ENCODE results near the gene ADGRG6. TPM values are rescaled to one million over a fixed set of nuclear protein-coding genes. Genes with fewer than 3 reads are reported as not detected.
"Not testable (repeated sequence)": the region's sequence is repeated elsewhere in the genome, so short reads cannot be mapped to it uniquely, and the experiment has no call there.

The ADGRG6 gene
- total and polyA plus RNA-seq, 2 donors: 10.2 to 13.6 TPM

GRCh38 chr6:142343938-142344337 is 42.1 kb downstream of the ADGRG6 start:
- WGBS: 94% methylated on average over 1 of the region's 1 CpG
- Histone ChIP-seq H3K4me1 (ENCODE audit: control insufficient read depth in 2 of 2, insufficient read depth in 2 of 2, low read length in 2 of 2) (no peaks in the 10 kb centered on the region), H3K27me3 (ENCODE audit: control insufficient read depth in 2 of 2, insufficient read depth in 1 of 2, low read length in 1 of 2) (no peaks in the 10 kb centered on the region), H3K36me3 (ENCODE audit: control insufficient read depth in 2 of 2, insufficient read depth in 2 of 2, low read length in 1 of 2) (no peaks in the 10 kb centered on the region), H3K9me3 (ENCODE audit: control insufficient read depth in 2 of 2, insufficient read depth in 1 of 2, low read length in 1 of 2) (no peaks in the 10 kb centered on the region), H3K4me3 (ENCODE audit: low read length in 2 of 2) (no peak overlapping the region), H3K27ac (ENCODE audit: low read depth in 1 of 2, low read length in 1 of 2) (no peak overlapping the region)
- DNase-seq (ENCODE audit: low read depth in 6 of 9, low spot score in 9 of 9): no peak

DNA sequence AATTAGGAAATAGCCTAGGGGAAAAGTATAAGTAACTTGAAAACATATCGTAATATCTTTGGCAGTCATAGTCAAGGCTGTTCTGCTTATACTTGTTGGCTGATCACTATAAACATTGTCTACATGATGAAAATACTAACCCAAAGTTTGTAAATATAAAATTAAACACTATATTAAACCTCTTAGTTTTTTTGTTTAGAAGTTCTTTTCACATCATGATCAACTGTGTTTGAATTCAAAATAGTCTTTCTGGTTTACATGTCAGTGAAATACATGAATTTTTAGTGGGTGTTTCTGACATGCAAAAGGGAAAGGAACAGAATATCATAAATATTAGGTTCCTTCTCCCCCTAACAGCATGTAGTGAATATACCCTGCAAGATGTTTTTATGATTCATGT is 43.5 kb downstream of the ADGRG6 start:
- 99% methylated on average over 1 of the region's 1 CpG for WGBS
- DNase-seq (ENCODE audit: low read depth in 6 of 9, low spot score in 9 of 9): no peak

DNA sequence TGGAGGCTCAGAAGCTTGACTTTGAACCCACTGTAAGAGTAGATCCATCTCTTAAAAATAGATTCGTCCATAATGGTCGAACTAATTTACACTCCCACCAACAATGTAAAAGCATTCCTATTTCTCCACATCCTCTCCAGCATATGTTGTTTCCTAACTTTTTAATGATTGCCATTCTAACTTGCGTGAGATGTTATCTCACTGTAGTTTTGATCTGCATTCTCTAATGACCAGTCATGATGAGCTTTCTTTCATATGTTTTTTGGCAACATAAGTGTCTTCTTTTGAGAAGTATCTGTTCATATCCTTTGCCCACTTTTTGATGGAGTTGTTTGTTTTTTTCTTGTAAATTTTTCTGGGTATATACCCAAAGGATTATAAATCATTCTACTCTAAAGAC is 44.4 kb downstream of the ADGRG6 start:
- not testable (repeated sequence) for H3K27me3 ChIP-seq (ENCODE audit: control insufficient read depth in 2 of 2, insufficient read depth in 1 of 2, low read length in 1 of 2); H3K9me3 ChIP-seq (ENCODE audit: control insufficient read depth in 2 of 2, insufficient read depth in 1 of 2, low read length in 1 of 2); H3K36me3 ChIP-seq (ENCODE audit: control insufficient read depth in 2 of 2, insufficient read depth in 2 of 2, low read length in 1 of 2); H3K4me3 ChIP-seq (ENCODE audit: low read length in 2 of 2); H3K4me1 ChIP-seq (ENCODE audit: control insufficient read depth in 2 of 2, insufficient read depth in 2 of 2, low read length in 2 of 2); H3K27ac ChIP-seq (ENCODE audit: low read depth in 1 of 2, low read length in 1 of 2); DNase-seq (ENCODE audit: low read depth in 6 of 9, low spot score in 9 of 9)
- WGBS: 85% methylated on average over 3 of the region's 3 CpGs

More for the DNA sequence above, 43.5 kb downstream of the ADGRG6 start:
- no peak overlapping the region for H3K27ac ChIP-seq (ENCODE audit: low read depth in 1 of 2, low read length in 1 of 2)
- H3K4me1 ChIP-seq (ENCODE audit: control insufficient read depth in 2 of 2, insufficient read depth in 2 of 2, low read length in 2 of 2): no peaks in the 10 kb centered on the region
- H3K36me3 ChIP-seq (ENCODE audit: control insufficient read depth in 2 of 2, insufficient read depth in 2 of 2, low read length in 1 of 2): no peaks in the 10 kb centered on the region
- no peaks in the 10 kb centered on the region for H3K9me3 ChIP-seq (ENCODE audit: control insufficient read depth in 2 of 2, insufficient read depth in 1 of 2, low read length in 1 of 2)
- H3K4me3 ChIP-seq (ENCODE audit: low read length in 2 of 2): no peak overlapping the region
- H3K27me3 ChIP-seq (ENCODE audit: control insufficient read depth in 2 of 2, insufficient read depth in 1 of 2, low read length in 1 of 2): no peaks in the 10 kb centered on the region

DNA sequence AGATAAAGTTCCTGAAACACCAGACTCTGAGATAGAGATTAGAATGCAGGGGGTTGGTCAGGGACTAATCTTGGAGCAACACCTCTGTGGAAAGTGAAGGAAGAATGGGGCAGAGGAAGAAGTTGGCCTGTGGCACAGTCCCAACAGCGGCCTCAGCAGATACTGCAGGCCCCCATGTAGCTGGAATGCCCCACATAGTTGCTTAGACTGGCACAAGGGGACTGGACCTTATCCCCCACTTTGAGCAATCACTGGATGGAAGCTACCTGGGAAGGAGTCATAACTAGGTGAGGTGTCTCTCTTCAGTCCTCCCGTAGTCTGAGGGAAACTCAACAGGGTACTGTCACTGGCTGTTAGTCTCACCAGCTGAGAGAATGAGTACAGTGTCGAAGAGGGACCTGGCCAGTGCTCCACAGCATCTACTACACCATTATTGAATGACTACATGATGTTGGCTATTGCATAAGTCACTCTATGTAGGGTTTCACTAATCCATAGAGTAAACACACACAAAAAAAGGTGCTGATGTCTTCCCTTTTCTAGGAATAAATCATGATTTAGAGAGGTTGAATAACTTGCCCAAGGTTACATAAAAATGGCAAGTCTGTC is 47.5 kb downstream of the ADGRG6 start:
- Histone ChIP-seq H3K27ac (ENCODE audit: low read depth in 1 of 2, low read length in 1 of 2) (no peak overlapping the region), H3K27me3 (ENCODE audit: control insufficient read depth in 2 of 2, insufficient read depth in 1 of 2, low read length in 1 of 2) (no peaks in the 10 kb centered on the region), H3K36me3 (ENCODE audit: control insufficient read depth in 2 of 2, insufficient read depth in 2 of 2, low read length in 1 of 2) (no peaks in the 10 kb centered on the region), H3K9me3 (ENCODE audit: control insufficient read depth in 2 of 2, insufficient read depth in 1 of 2, low read length in 1 of 2) (peaks cover 0 to 3% of the 10 kb centered on the region in 2 donors), H3K4me1 (ENCODE audit: control insufficient read depth in 2 of 2, insufficient read depth in 2 of 2, low read length in 2 of 2) (no peaks in the 10 kb centered on the region), H3K4me3 (ENCODE audit: low read length in 2 of 2) (no peak overlapping the region)
- 96% methylated on average over 3 of the region's 3 CpGs for WGBS
- no peak for DNase-seq (ENCODE audit: low read depth in 6 of 9, low spot score in 9 of 9)

DNA sequence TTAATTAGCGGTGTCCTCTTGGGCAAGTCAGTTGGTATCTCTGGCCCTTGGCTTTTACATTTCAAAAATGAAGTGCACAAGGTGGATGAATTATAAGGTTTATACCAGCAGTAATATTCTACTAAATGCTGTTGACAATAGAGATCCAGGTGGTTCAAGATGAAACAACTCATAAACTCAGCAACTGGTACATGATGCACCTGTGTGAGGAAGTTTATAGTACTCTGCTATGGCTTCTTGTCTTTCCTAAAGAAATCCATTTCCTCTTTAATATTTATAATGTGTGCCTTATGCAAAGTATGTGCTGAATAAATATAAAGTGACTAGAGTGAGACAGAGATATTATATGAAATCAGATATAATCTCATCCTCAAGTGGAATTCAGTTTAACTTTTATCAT is 48.5 kb downstream of the ADGRG6 start:
- Histone ChIP-seq H3K4me3 (ENCODE audit: low read length in 2 of 2) (no peak overlapping the region), H3K27ac (ENCODE audit: low read depth in 1 of 2, low read length in 1 of 2) (no peak overlapping the region), H3K36me3 (ENCODE audit: control insufficient read depth in 2 of 2, insufficient read depth in 2 of 2, low read length in 1 of 2) (no peaks in the 10 kb centered on the region), H3K27me3 (ENCODE audit: control insufficient read depth in 2 of 2, insufficient read depth in 1 of 2, low read length in 1 of 2) (no peaks in the 10 kb centered on the region), H3K9me3 (ENCODE audit: control insufficient read depth in 2 of 2, insufficient read depth in 1 of 2, low read length in 1 of 2) (peaks cover 0 to 3% of the 10 kb centered on the region in 2 donors), H3K4me1 (ENCODE audit: control insufficient read depth in 2 of 2, insufficient read depth in 2 of 2, low read length in 2 of 2) (peaks cover 0 to under 1% of the 10 kb centered on the region in 2 donors)
- no peak for DNase-seq (ENCODE audit: low read depth in 6 of 9, low spot score in 9 of 9)
- WGBS: 99% methylated on average over 1 of the region's 1 CpG

DNA sequence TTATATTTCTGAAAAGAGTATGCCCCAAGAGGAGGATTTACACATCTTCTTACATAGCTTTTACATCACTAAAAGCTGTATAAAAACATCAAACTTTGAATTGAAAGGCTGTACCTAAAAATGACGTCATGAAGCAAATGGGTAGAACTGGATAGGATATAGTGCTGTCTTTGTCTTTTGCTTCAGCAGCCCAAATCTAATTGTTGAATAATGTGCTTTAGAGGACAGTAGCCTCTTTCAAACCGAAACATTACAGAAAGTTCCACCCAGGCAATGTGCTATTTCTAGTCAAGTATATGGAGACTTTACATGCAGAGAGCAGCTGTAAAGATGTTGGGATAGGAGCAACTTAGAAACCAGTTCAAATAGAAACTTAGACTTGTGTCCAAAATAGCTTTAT is 51.9 kb downstream of the ADGRG6 start:
- 94% methylated on average over 2 of the region's 2 CpGs for WGBS
- Histone ChIP-seq H3K4me3 (ENCODE audit: low read length in 2 of 2) (no peak overlapping the region), H3K4me1 (ENCODE audit: control insufficient read depth in 2 of 2, insufficient read depth in 2 of 2, low read length in 2 of 2) (peaks cover 9 to 19% of the 10 kb centered on the region in 2 donors), H3K27me3 (ENCODE audit: control insufficient read depth in 2 of 2, insufficient read depth in 1 of 2, low read length in 1 of 2) (no peaks in the 10 kb centered on the region), H3K27ac (ENCODE audit: low read depth in 1 of 2, low read length in 1 of 2) (no peak overlapping the region), H3K9me3 (ENCODE audit: control insufficient read depth in 2 of 2, insufficient read depth in 1 of 2, low read length in 1 of 2) (peaks cover 0 to 3% of the 10 kb centered on the region in 2 donors), H3K36me3 (ENCODE audit: control insufficient read depth in 2 of 2, insufficient read depth in 2 of 2, low read length in 1 of 2) (no peaks in the 10 kb centered on the region)
- DNase-seq (ENCODE audit: low read depth in 6 of 9, low spot score in 9 of 9): no peak

DNA sequence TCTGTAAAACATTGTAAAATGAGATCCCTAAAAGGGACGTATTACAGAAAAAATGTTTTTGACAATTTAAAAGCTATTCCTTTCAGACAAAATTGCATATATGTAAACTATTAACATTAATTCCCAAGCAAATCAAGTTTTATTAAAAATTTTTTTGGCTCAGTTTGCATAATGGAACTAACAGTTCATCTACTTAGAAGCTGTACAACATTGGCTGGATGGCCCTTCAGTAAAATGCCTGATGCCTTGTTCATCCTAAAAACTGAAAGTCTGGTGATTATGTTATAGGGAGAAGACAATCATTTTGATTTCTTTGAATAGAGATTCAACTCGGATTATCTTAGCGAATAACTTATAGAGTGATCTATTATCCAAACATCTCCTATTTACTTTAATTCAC is 52.8 kb downstream of the ADGRG6 start:
- H3K4me1 ChIP-seq (ENCODE audit: control insufficient read depth in 2 of 2, insufficient read depth in 2 of 2, low read length in 2 of 2): peaks cover 9 to 23% of the 10 kb centered on the region in 2 donors
- no peak for DNase-seq (ENCODE audit: low read depth in 6 of 9, low spot score in 9 of 9)
- no peak overlapping the region for H3K27ac ChIP-seq (ENCODE audit: low read depth in 1 of 2, low read length in 1 of 2)
- no peaks in the 10 kb centered on the region for H3K36me3 ChIP-seq (ENCODE audit: control insufficient read depth in 2 of 2, insufficient read depth in 2 of 2, low read length in 1 of 2)
- H3K9me3 ChIP-seq (ENCODE audit: control insufficient read depth in 2 of 2, insufficient read depth in 1 of 2, low read length in 1 of 2): peaks cover 0 to 3% of the 10 kb centered on the region in 2 donors
- WGBS: 98% methylated on average over 3 of the region's 3 CpGs
- no peaks in the 10 kb centered on the region for H3K27me3 ChIP-seq (ENCODE audit: control insufficient read depth in 2 of 2, insufficient read depth in 1 of 2, low read length in 1 of 2)
- H3K4me3 ChIP-seq (ENCODE audit: low read length in 2 of 2): no peak overlapping the region

- H3K4me1 ChIP-seq (ENCODE audit: control insufficient read depth in 2 of 2, insufficient read depth in 2 of 2, low read length in 2 of 2): peaks cover 9 to 23% of the 10 kb centered on the region in 2 donors
- no peaks in the 10 kb centered on the region for H3K36me3 ChIP-seq (ENCODE audit: control insufficient read depth in 2 of 2, insufficient read depth in 2 of 2, low read length in 1 of 2)
- peak overlapping the region; percentile 61 to 68 for H3K27ac ChIP-seq (ENCODE audit: low read depth in 1 of 2, low read length in 1 of 2)
- no peaks in the 10 kb centered on the region for H3K27me3 ChIP-seq (ENCODE audit: control insufficient read depth in 2 of 2, insufficient read depth in 1 of 2, low read length in 1 of 2)
- peak overlapping the region; percentile 0 for H3K4me3 ChIP-seq (ENCODE audit: low read length in 2 of 2)
- WGBS: 4% methylated on average over 7 of the region's 7 CpGs
- peak; percentile 54 to 92 (median 80) for DNase-seq (ENCODE audit: low read depth in 6 of 9, low spot score in 9 of 9)
- H3K9me3 ChIP-seq (ENCODE audit: control insufficient read depth in 2 of 2, insufficient read depth in 1 of 2, low read length in 1 of 2): peaks cover 0 to 3% of the 10 kb centered on the region in 2 donors
Measured at GRCh38 chr6:142355520-142356174, 53.8 kb downstream of the ADGRG6 start.

DNA sequence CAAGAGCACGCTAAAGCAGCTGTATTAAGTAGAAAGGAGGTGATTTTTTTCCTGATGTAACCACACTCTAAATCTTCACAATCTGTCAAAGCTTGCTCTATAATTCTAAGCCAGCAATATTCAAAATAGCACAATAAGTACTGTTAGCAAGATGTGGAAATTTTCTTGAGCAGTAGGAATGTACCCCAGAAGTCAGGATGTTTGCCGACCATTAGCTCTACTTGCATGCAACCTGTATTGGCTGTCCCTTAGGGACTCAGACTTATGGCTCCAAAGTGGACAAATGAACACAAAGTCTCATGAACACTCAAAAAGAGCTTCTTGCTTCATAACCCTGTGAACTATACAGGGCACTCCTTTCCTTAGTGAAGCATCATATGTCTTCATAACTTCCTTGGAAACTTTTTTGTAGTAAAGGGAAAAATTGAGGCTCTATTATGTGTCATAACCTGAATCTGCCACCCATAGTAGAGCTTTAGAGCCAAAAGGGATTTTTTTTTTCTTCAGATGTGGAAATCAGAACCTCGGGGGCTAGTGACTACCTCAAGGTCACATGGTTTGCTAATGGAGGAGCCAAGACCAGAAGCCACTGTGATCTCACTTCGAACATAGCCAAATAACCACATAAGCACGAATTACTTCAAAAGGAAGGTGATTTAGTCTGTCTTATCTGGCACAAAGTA is 54.5 kb downstream of the ADGRG6 start:
- Histone ChIP-seq H3K27ac (ENCODE audit: low read depth in 1 of 2, low read length in 1 of 2) (peak overlapping the region in 1 of 2 donors; percentile 68), H3K4me1 (ENCODE audit: control insufficient read depth in 2 of 2, insufficient read depth in 2 of 2, low read length in 2 of 2) (peaks cover 9 to 23% of the 10 kb centered on the region in 2 donors), H3K36me3 (ENCODE audit: control insufficient read depth in 2 of 2, insufficient read depth in 2 of 2, low read length in 1 of 2) (no peaks in the 10 kb centered on the region), H3K4me3 (ENCODE audit: low read length in 2 of 2) (no peak overlapping the region), H3K27me3 (ENCODE audit: control insufficient read depth in 2 of 2, insufficient read depth in 1 of 2, low read length in 1 of 2) (no peaks in the 10 kb centered on the region), H3K9me3 (ENCODE audit: control insufficient read depth in 2 of 2, insufficient read depth in 1 of 2, low read length in 1 of 2) (no peaks in the 10 kb centered on the region)
- no peak for DNase-seq (ENCODE audit: low read depth in 6 of 9, low spot score in 9 of 9)
- 30% methylated on average over 5 of the region's 5 CpGs for WGBS
